Right lung (tissue), 5 donors: Measurements from ENCODE around the gene BTC. TPM values are rescaled to one million over a fixed set of nuclear protein-coding genes. Genes with fewer than 3 reads are reported as not detected.
"Not testable (repeated sequence)": the region's sequence is repeated elsewhere in the genome, so short reads cannot be mapped to it uniquely, and the experiment has no call there.

Experiments used
- DNase-seq, 2 donors: peaks; one replicate each; pipeline ENCODE4 v3.0.0-alpha.2; 2013
- polyA plus RNA-seq, 5 donors: library from polyadenylated mRNA; unstranded; fragments of 120-200 nt; gene quantifications; one replicate each; pipeline versions ENCODE4 v1.2.1 to v1.2.3, GENCODE V29; 2013; ENCODE audit warnings: inconsistent platforms in 1 of 5, low replicate concordance in 1 of 5; ENCODE audit not compliant: insufficient read length in 5 of 5, insufficient read depth in 1 of 5

BTC gene
- polyA plus RNA-seq, 5 donors, result 5.2 to 7.7 (median 5.5) TPM

GRCh38 chr4:74764119-74764518, 30.2 kb downstream of the BTC start:
- DNase-seq, result no peak

- DNase-seq, result no peak
Observed at GRCh38 chr4:74758551-74759145, 35.7 kb downstream of the BTC start.

- no peak for DNase-seq
Observed at GRCh38 chr4:74757136-74757535, 37.2 kb downstream of the BTC start.

GRCh38 chr4:74755486-74755885, 38.8 kb downstream of the BTC start:
- peak; percentile 55 to 71 for DNase-seq

- DNase-seq, result no peak
Observed at GRCh38 chr4:74754218-74754617, 40.1 kb downstream of the BTC start.

- no peak for DNase-seq
Observed at GRCh38 chr4:74752798-74753197, 41.5 kb downstream of the BTC start.

- DNase-seq, result no peak
Observed at GRCh38 chr4:74751856-74752255, 42.5 kb downstream of the BTC start.

- DNase-seq, result no peak
Observed at GRCh38 chr4:74751247-74751646, 43.1 kb downstream of the BTC start.

- no peak for DNase-seq
Observed at GRCh38 chr4:74742185-74742584, 52.1 kb downstream of the BTC start.

- no peak for DNase-seq
Observed at GRCh38 chr4:74738464-74739143, 55.7 kb downstream of the BTC start.

GRCh38 chr4:74734995-74735394, 59.3 kb downstream of the BTC start:
- no peak for DNase-seq

GRCh38 chr4:74733756-74734155, 60.6 kb downstream of the BTC start:
- no peak for DNase-seq

GRCh38 chr4:74724979-74725378, 69.3 kb downstream of the BTC start:
- no peak for DNase-seq

- no peak for DNase-seq
Observed at GRCh38 chr4:74716436-74716765, 77.9 kb downstream of the BTC start.

- no peak for DNase-seq
Observed at GRCh38 chr4:74715706-74716435, 78.5 kb downstream of the BTC start.

- no peak for DNase-seq
Observed at GRCh38 chr4:74714611-74715130, 79.7 kb downstream of the BTC start.

GRCh38 chr4:74708135-74708534, 86.2 kb downstream of the BTC start:
- DNase-seq, result not testable (repeated sequence)

Other genes starting within 250 kb of the BTC start
- 10 to 100 TPM; 29.9 to 59.5 (median 44.9) TPM for gene PARM1, start 138.6 kb upstream of the BTC start, polyA plus RNA-seq